OCI-LY1 (cell line): ENCODE measurements around the gene CYFIP1.

Source experiments
- H2AFZ ChIP-seq: fragments of 200-600 bp; sonication (generic), shearing (Covaris generic); 2 replicates; pipeline ENCODE4 v1.6.0; 2014; ENCODE audit warnings: antibody characterized with exemption, mild to moderate bottlenecking, low read length
- H3F3A ChIP-seq: fragments of 200-600 bp; sonication (generic), shearing (Covaris generic); 2 replicates; pipeline ENCODE4 v1.6.0; 2014; ENCODE audit warnings: mild to moderate bottlenecking, antibody characterized with exemption, low read length, moderate library complexity; ENCODE audit not compliant: insufficient read depth
- H3K27ac ChIP-seq: fragments of 200-600 bp; sonication (generic); 2 replicates; pipeline ENCODE4 v1.5.1; 2014; ENCODE audit warnings: low read length, mixed run types, mild to moderate bottlenecking, low read depth; ENCODE audit not compliant: poor library complexity, severe bottlenecking
- H3K27me3 ChIP-seq: fragments of 200-600 bp; sonication (generic); 2 replicates; pipeline ENCODE4 v1.6.0; 2014; ENCODE audit warnings: antibody characterized with exemption, mild to moderate bottlenecking, low read length, moderate library complexity; ENCODE audit not compliant: insufficient read depth
- H3K36me3 ChIP-seq: fragments of 200-600 bp; sonication (generic); 2 replicates; pipeline ENCODE4 v1.6.1; 2014; ENCODE audit warnings: mild to moderate bottlenecking, antibody characterized with exemption, low read length, moderate library complexity, mixed read lengths; ENCODE audit not compliant: insufficient read depth
- H3K4me1 ChIP-seq: fragments of 200-600 bp; sonication (generic); 2 replicates; pipeline ENCODE4 v1.5.1; 2014; ENCODE audit warnings: mild to moderate bottlenecking, low read length, moderate library complexity; ENCODE audit not compliant: insufficient read depth, severe bottlenecking
- H3K4me2 ChIP-seq: fragments of 200-600 bp; sonication (generic), shearing (Covaris generic); 2 replicates; pipeline ENCODE4 v1.6.1; 2014; ENCODE audit warnings: low read length
- H3K4me3 ChIP-seq: fragments of 200-600 bp; sonication (generic); 2 replicates; pipeline ENCODE4 v1.5.1; 2014; ENCODE audit warnings: low read length, low read depth, mild to moderate bottlenecking, mixed read lengths; ENCODE audit not compliant: poor library complexity, severe bottlenecking
- H3K79me2 ChIP-seq: fragments of 200-600 bp; shearing (Covaris generic); 2 replicates; pipeline ENCODE4 v1.6.1; 2016; ENCODE audit warnings: mixed run types, low read length, mixed read lengths; ENCODE audit not compliant: insufficient read depth
- H3K9ac ChIP-seq: fragments of 200-600 bp; sonication (generic), shearing (Covaris generic); 2 replicates; pipeline ENCODE4 v1.6.1; 2014; ENCODE audit warnings: mild to moderate bottlenecking, low read length, mixed read lengths
- H3K9me2 ChIP-seq: fragments of 200-600 bp; sonication (generic), shearing (Covaris generic); 2 replicates; pipeline ENCODE4 v1.6.1; 2014; ENCODE audit warnings: low read depth, mild to moderate bottlenecking, low read length, mixed read lengths
- H3K9me3 ChIP-seq: fragments of 200-600 bp; shearing (Covaris generic); 2 replicates; pipeline ENCODE4 v1.6.1; 2014; ENCODE audit warnings: low read length, mixed read lengths
- H4K20me1 ChIP-seq: fragments of 200-600 bp; sonication (generic), shearing (Covaris generic); 2 replicates; pipeline ENCODE4 v1.6.0; 2016; ENCODE audit warnings: mild to moderate bottlenecking, low read length; ENCODE audit not compliant: insufficient read depth
- CTCF ChIP-seq: fragments of 200-600 bp; sonication (generic), shearing (Covaris generic); IDR thresholded peaks from 2 replicates; pipeline ENCODE4 v1.5.1; 2017; ENCODE audit warnings: mild to moderate bottlenecking, antibody characterized with exemption, low read length, moderate library complexity, mixed read lengths
- EZH2 ChIP-seq: fragments of 200-600 bp; sonication (generic), shearing (Covaris generic); IDR thresholded peaks from 2 replicates; pipeline ENCODE4 v1.8.0; 2017; ENCODE audit warnings: borderline replicate concordance, mixed run types, mild to moderate bottlenecking, antibody characterized with exemption, low read length, moderate library complexity, mixed read lengths

The CYFIP1 gene

GRCh38 chr15:22930782-22931484 lies 49.2 kb downstream of the CYFIP1 start:
- no peak for TF ChIP-seq EZH2
- no peak for TF ChIP-seq CTCF
- Histone ChIP-seq H4K20me1 (no peaks in the 10 kb centered on the region), H3K9ac (no peak overlapping the region), H3K4me3 (no peak overlapping the region), H3K27ac (no peak overlapping the region), H3K4me2 (no peak overlapping the region), H3K36me3 (no peaks in the 10 kb centered on the region), H3K9me2 (no peaks in the 10 kb centered on the region), H3F3A (no peaks in the 10 kb centered on the region), H3K4me1 (no peaks in the 10 kb centered on the region), H3K79me2 (no peaks in the 10 kb centered on the region), H3K27me3 (0 out of 2 replicates have a peak, but pooled peaks cover 5% of the 10 kb centered on the region), H3K9me3 (no peaks in the 10 kb centered on the region), H2AFZ (no peak overlapping the region)

DNA sequence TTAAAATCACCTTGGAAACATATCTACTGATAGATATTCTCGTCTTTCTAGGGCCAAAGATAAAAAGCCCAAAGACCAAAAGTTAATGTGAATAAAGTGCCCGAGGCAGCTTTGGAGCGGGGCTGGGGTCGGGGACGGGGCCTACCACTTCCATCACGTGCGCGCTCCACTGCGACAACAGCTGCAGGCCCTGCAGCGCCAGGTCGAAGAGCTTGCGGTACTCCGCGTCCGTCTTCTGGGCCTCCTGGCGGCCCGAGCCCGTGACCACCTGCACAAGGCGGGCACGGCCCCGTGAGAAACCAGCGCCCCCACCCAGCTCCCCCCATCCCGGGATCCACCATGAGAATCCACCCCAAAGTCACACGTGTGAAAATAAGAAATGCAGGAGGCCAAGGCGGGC lies 52.4 kb downstream of the CYFIP1 start:
- no peaks in the 10 kb centered on the region for H3K36me3 ChIP-seq
- no peak overlapping the region for H3K4me3 ChIP-seq
- H3K79me2 ChIP-seq = no peaks in the 10 kb centered on the region
- H2AFZ ChIP-seq = no peak overlapping the region
- no peak overlapping the region for H3K4me2 ChIP-seq
- H3K9ac ChIP-seq = no peak overlapping the region
- H4K20me1 ChIP-seq = no peaks in the 10 kb centered on the region
- H3K27ac ChIP-seq = no peak overlapping the region
- no peaks in the 10 kb centered on the region for H3K9me3 ChIP-seq
- TF ChIP-seq CTCF = no peak
- TF ChIP-seq EZH2 = no peak
- 0 out of 2 replicates have a peak, but pooled peaks cover 5% of the 10 kb centered on the region for H3K27me3 ChIP-seq
- H3K4me1 ChIP-seq = no peaks in the 10 kb centered on the region
- no peaks in the 10 kb centered on the region for H3K9me2 ChIP-seq
- no peaks in the 10 kb centered on the region for H3F3A ChIP-seq

DNA sequence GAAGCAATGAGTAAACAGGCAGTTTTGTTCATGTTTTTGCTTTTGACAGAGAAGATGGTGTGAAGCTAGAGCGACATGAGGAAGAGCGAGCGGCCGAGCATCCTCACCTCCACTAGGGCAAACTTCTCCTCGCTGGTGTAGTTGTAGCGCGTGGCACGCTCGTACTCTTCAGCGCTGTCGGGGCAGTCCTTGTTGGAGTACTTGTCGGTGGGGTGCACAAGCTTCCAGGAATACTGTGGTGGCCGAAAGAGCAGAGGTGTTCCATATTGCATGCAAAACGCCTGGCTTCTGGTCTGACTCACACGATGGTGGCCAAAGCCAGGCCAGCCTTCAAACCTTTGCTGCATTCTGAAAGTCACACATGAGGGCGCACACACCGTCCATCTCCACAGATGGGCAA lies 54.3 kb downstream of the CYFIP1 start:
- H3F3A ChIP-seq = no peaks in the 10 kb centered on the region
- H3K4me1 ChIP-seq = no peaks in the 10 kb centered on the region
- H3K9me3 ChIP-seq = no peaks in the 10 kb centered on the region
- H2AFZ ChIP-seq = no peak overlapping the region
- H3K9ac ChIP-seq = no peak overlapping the region
- TF ChIP-seq CTCF (no peak), EZH2 (no peak)
- no peak overlapping the region for H3K4me3 ChIP-seq
- H4K20me1 ChIP-seq = no peaks in the 10 kb centered on the region
- no peak overlapping the region for H3K27ac ChIP-seq
- H3K79me2 ChIP-seq = no peaks in the 10 kb centered on the region
- H3K4me2 ChIP-seq = no peak overlapping the region
- H3K36me3 ChIP-seq = no peaks in the 10 kb centered on the region
- H3K9me2 ChIP-seq = no peaks in the 10 kb centered on the region
- H3K27me3 ChIP-seq = no peaks in the 10 kb centered on the region
